GM23338 (cell line): ENCODE data around the gene OR11L1.

ENCODE experiments used
- CREB1 ChIP-seq: fragments of 250-450 bp; sonication (Bioruptor Pico); IDR thresholded peaks from 2 replicates; pipeline ENCODE4 v1.5.0; 2020; ENCODE audit warnings: low read depth, mild to moderate bottlenecking, moderate library complexity
- CTCF ChIP-seq, 2 experiments: fragments of 200-600 bp in 1 of 2; sonication (generic) in 1 of 2; conservative IDR thresholded peaks; 2 replicates each; pipeline versions ENCODE4 v1.5.1 to v1.6.1; 2016 to 2017; ENCODE audit warnings: antibody characterized with exemption in 2 of 2, low read depth in 2 of 2, mild to moderate bottlenecking in 2 of 2, moderate library complexity in 1 of 2
- EZH2 ChIP-seq: fragments of 200-600 bp; sonication (generic); IDR thresholded peaks from one replicate; pipeline ENCODE4 v1.8.0; 2017; ENCODE audit warnings: antibody characterized with exemption, mild to moderate bottlenecking, low read depth; ENCODE audit not compliant: unreplicated experiment
- EZH2phosphoT487 ChIP-seq: fragments of 200-600 bp; sonication (generic); IDR thresholded peaks from one replicate; pipeline ENCODE4 v1.8.1; 2018; ENCODE audit warnings: antibody characterized with exemption; ENCODE audit not compliant: unreplicated experiment
- NANOG ChIP-seq: IDR thresholded peaks from 2 replicates; pipeline ENCODE4 v1.6.1; 2016; ENCODE audit warnings: antibody characterized with exemption, borderline replicate concordance
- POLR2AphosphoS5 ChIP-seq: IDR thresholded peaks from 2 replicates; pipeline ENCODE4 v1.6.1; 2016; ENCODE audit warnings: antibody characterized with exemption, low read depth
- REST ChIP-seq: IDR thresholded peaks from one replicate; pipeline ENCODE4 v1.6.1; 2018; ENCODE audit warnings: antibody characterized with exemption; ENCODE audit not compliant: unreplicated experiment
- ZNF331 ChIP-seq: fragments of 250-450 bp; sonication (Bioruptor Pico); IDR thresholded peaks from 2 replicates; pipeline ENCODE4 v1.5.0; 2020; ENCODE audit warnings: low read depth, mild to moderate bottlenecking, moderate library complexity

- TF ChIP-seq CTCF (conservative IDR thresholded peaks at IDR 0.05; ENCODE audit: low read depth in 2 of 2) (no peak), REST (no peak), EZH2 (no peak), NANOG (no peak), EZH2phosphoT487 (no peak), POLR2AphosphoS5 (no peak), ZNF331 (no peak), CREB1 (CRISPR knock-in tag) (no peak)
Observed at GRCh38 chr1:247862756-247863155, 21.1 kb upstream of the OR11L1 start.
